IPS-20b (cell line): ENCODE results near the gene COL12A1.
A peak's percentile ranks its signal among the peaks of the same experiment; 100 is the strongest.

Experiments
- H3K27ac ChIP-seq: one replicate; pipeline ENCODE4 v1.5.1; 2013; ENCODE audit warnings: low read length
- H3K27me3 ChIP-seq: 2 replicates; pipeline ENCODE4 v1.6.1; 2013; ENCODE audit warnings: mild to moderate bottlenecking, low read length, inconsistent platforms; ENCODE audit not compliant: insufficient read depth
- H3K36me3 ChIP-seq: 2 replicates; pipeline ENCODE4 v1.6.1; 2013; ENCODE audit warnings: low read depth, mild to moderate bottlenecking, inconsistent platforms, low read length, moderate library complexity; ENCODE audit not compliant: insufficient read depth
- H3K4me1 ChIP-seq: 2 replicates; pipeline ENCODE4 v1.6.1; 2013; ENCODE audit warnings: mild to moderate bottlenecking, control low read depth, inconsistent platforms, low read length, moderate library complexity; ENCODE audit not compliant: insufficient read depth
- H3K4me3 ChIP-seq: 2 replicates; pipeline ENCODE4 v1.5.1; 2013; ENCODE audit warnings: mild to moderate bottlenecking, low read length, inconsistent platforms
- H3K9ac ChIP-seq: 2 replicates; pipeline ENCODE4 v1.6.1; 2013; ENCODE audit warnings: low read depth, mild to moderate bottlenecking, inconsistent platforms, low read length, moderate library complexity
- H3K9me3 ChIP-seq: 2 replicates; pipeline ENCODE4 v1.6.1; 2013; ENCODE audit warnings: mild to moderate bottlenecking, low read depth, low read length, inconsistent platforms; ENCODE audit not compliant: insufficient read depth

COL12A1 gene

DNA sequence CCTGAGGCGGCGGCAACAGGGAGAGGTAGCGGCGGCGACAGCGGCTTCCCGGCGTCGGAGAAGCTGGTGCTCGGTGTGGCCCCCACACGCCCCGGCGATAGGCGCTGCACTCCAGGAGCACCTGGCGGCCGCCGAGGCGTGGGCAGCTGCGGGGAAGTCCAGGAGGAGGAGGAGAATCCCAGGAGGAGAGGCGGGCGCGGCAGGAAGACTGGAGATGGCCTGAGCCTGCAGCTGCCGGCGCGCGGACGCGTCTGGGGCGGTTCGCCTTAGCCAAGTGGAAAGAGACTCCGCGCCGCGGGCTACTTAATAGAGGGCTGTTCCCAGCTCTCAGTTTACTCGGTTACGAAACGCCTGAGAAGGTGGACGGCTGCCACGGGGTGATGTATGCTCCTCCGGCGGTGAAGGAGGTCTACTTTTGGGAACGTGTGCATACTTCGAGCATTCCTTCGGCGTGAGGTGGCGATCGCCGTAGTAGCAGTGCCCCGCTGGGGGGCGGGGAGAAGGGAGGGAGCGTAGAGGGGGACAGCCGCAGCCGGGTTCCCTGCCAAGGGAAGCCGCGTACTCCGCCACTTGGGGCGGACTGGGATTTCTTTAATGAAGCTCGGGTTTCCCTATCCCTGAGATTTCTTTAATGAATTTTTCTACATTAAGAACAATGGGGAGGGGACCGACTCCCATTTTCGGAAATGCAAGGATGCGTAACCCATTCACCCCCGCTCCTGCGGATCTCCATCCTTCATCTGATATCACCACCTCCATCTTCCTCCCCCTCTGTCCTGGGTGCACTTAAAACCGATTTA lies at the start of gene COL12A1:
Gene COL12A1, minus strand, starts transcription at position 278 of the 800 bp plus-strand sequence. CDS start 3,261 bp downstream, outside the sequence.
- peak within 1 kb of the TSS; percentile 60; the same call in 1 of the 2 replicates for H3K9ac ChIP-seq
- H3K4me3 ChIP-seq: peak within 1 kb of the TSS; percentile 83
- H3K9me3 ChIP-seq: no peaks in the 10 kb centered on the region
- H3K36me3 ChIP-seq: no peaks in the 10 kb centered on the region
- H3K27me3 ChIP-seq: peaks cover 90% of the 10 kb centered on the region
- no peak within 1 kb of the TSS for H3K27ac ChIP-seq
- H3K4me1 ChIP-seq: peaks cover 8% of the 10 kb centered on the region; the same call in 1 of the 2 replicates

DNA sequence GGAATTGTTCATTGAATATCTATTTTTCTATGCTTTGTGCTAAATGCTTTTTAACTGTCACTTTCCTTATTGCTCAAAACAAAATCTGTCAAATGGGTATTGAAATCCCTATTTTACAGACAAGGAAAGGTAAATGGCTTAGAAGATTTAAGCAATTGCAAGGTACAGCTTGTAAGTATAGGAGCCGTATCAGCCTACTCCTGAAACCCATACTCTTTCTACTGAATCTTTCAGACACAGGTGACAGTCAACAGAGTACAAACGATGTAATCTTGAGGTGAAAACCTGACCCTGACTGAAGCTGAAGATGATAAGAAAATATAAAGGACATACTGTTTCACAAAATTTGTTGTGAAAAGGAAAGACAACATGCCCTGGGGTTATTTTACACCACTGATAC lies 44.7 kb upstream of the COL12A1 start:
- peaks cover 27% of the 10 kb centered on the region for H3K4me1 ChIP-seq
- peak overlapping the region; percentile 37; the same call in 1 of the 2 replicates for H3K4me3 ChIP-seq
- peaks cover 13% of the 10 kb centered on the region; the same call in 1 of the 2 replicates for H3K36me3 ChIP-seq
- H3K27me3 ChIP-seq: 0 out of 2 replicates have a peak, but pooled peaks cover 12% of the 10 kb centered on the region
- no peaks in the 10 kb centered on the region for H3K9me3 ChIP-seq
- H3K9ac ChIP-seq: peak overlapping the region; percentile 43; the same call in 1 of the 2 replicates
- no peak overlapping the region for H3K27ac ChIP-seq

DNA sequence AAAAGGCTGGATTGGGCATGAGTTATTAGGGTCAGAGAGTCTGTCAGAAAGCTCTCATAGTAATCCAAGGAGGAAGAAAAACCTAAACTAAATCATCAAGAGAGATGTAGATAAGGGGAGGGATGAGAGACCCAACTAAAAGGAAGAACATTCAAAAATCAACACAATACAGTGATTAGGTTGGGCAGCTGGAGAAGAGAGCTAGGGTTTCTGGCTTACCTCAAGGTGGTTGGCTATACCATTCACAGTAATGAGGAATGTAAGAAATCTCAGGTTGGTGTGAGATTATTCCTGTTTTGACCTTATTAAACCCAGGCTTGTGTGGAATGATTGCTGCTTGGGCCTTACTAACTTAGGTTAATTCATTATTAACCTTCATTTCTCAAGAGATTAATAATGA lies 44.0 kb upstream of the COL12A1 start:
- H3K4me1 ChIP-seq: peaks cover 27% of the 10 kb centered on the region
- peak overlapping the region; percentile 43; the same call in 1 of the 2 replicates for H3K9ac ChIP-seq
- H3K9me3 ChIP-seq: no peaks in the 10 kb centered on the region
- H3K27ac ChIP-seq: peak overlapping the region; percentile 53
- H3K4me3 ChIP-seq: peak overlapping the region; percentile 37; the same call in 1 of the 2 replicates
- peaks cover 6% of the 10 kb centered on the region; the same call in 1 of the 2 replicates for H3K36me3 ChIP-seq
- H3K27me3 ChIP-seq: 0 out of 2 replicates have a peak, but pooled peaks cover 12% of the 10 kb centered on the region

DNA sequence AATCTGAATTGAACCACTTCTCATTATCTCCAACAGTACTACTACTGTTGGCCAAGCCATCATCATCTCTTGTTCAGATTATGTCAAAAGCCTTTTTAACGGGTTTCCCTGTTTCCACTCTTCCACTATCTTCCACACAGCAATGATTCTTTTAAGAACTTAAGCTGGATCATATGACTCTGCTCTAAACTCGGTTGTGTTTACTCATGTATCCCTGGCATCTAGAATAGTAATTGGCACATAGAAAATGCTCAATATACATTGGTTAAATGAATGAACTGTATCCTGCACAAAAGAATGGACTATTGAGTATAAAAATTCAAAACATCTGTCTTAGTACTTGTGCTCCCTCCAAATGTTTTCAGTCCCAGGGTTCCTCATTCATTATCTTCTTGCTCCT lies 40.5 kb upstream of the COL12A1 start:
- no peak overlapping the region for H3K4me3 ChIP-seq
- peaks cover 2% of the 10 kb centered on the region; the same call in 1 of the 2 replicates for H3K36me3 ChIP-seq
- 0 out of 2 replicates have a peak, but pooled peaks cover 12% of the 10 kb centered on the region for H3K27me3 ChIP-seq
- no peak overlapping the region for H3K9ac ChIP-seq
- H3K4me1 ChIP-seq: peaks cover 20% of the 10 kb centered on the region
- H3K9me3 ChIP-seq: no peaks in the 10 kb centered on the region
- H3K27ac ChIP-seq: no peak overlapping the region

DNA sequence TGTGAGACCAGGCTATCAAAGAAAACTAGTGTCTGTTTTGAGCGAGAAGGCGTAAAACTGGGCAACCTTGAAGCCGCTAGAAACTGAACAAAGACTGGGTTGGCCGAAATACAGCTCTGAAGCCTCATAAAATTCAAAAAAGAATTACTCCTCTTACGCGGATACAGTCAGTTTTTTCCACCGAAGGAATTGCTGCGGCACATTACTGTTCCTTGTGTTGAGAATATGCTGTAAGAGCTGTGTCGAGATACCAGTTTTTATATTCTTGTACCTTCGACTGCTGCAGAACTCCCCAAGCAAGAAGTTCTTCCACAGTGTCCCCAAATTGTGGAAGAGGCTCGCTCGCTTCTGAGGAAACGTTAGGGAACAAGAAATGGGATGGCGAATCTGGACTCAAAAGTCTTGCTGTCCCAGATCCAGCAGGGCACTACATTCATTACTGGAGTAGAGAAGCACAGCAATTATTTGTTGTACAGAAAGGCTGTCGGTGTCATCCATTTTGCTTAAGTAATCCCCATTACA lies 38.3 kb upstream of the COL12A1 start:
- Histone ChIP-seq H3K36me3 (peaks cover 25% of the 10 kb centered on the region), H3K4me1 (peaks cover under 1% of the 10 kb centered on the region; the same call in 1 of the 2 replicates), H3K27ac (peak overlapping the region; percentile 33), H3K9me3 (no peaks in the 10 kb centered on the region), H3K27me3 (0 out of 2 replicates have a peak, but pooled peaks cover 12% of the 10 kb centered on the region), H3K4me3 (peak overlapping the region; percentile 95), H3K9ac (peak overlapping the region; percentile 95)

DNA sequence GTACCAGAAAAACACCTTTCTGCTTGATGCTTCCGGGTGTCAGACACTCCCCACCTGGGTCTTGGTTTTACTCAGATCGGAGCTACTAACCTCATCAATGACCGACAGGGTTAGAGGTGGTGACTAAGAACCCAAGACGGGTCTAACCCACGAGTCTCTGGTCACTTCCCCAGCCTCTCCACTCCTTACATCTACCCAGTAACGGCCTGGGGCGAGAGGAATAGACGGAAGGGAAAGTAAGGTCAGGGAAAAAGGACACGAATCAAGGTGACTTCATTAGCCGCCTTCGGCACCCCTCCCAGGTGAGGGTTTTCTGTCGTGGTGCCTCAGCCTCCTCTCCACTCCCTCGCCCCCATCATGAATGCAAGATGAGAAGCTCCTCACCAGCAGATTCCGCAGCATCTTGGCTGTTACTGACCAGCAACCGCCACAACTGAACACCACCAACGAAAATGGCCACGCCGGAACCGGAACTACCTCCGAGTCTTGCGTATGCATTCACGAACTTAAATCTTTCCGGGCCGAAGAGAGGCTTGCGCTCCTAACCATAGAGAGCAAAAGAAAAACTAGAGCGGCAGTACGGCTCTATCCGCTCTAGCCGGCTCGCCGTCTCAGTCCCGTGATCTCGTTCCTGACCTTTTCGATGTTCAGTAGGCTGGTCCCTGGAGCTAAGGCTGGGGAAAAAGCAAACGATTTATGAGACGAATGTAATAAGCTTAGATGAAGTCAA lies 37.6 kb upstream of the COL12A1 start, which contains the start of gene COX7A2:
Gene COX7A2, minus strand, starts transcription at position 469 of the 730 bp plus-strand sequence. Its CDS starts 67 bp downstream, at position 402.
- Histone ChIP-seq H3K36me3 (peaks cover 31% of the 10 kb centered on the region), H3K4me1 (no peaks in the 10 kb centered on the region), H3K9ac (peak within 1 kb of the TSS; percentile 95), H3K9me3 (no peaks in the 10 kb centered on the region), H3K27ac (peak within 1 kb of the TSS; percentile 50), H3K4me3 (peak within 1 kb of the TSS; percentile 95), H3K27me3 (0 out of 2 replicates have a peak, but pooled peaks cover 12% of the 10 kb centered on the region)

DNA sequence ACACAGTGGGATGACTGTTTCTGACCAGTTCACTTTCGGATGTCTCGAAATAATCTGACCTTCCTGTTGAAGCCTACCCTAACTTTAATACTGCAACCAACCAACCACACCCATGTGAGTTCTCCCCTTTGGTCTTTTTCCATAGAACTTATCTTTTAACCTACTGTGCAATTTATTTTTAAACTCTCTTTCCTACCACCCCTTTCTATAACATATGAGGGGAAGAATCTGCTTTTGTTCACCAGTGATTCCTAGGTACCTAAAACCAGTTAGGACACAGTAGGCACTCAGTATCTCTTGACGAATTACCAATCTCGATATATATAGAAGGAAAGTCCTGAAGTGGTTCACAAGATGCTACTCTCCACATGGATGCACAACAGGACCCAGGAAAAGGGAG lies 30.8 kb upstream of the COL12A1 start:
- Histone ChIP-seq H3K4me1 (peaks cover 18% of the 10 kb centered on the region; the same call in 1 of the 2 replicates), H3K36me3 (peaks cover 50% of the 10 kb centered on the region), H3K27ac (no peak overlapping the region), H3K9me3 (no peaks in the 10 kb centered on the region), H3K27me3 (no peaks in the 10 kb centered on the region), H3K9ac (no peak overlapping the region), H3K4me3 (no peak overlapping the region)

DNA sequence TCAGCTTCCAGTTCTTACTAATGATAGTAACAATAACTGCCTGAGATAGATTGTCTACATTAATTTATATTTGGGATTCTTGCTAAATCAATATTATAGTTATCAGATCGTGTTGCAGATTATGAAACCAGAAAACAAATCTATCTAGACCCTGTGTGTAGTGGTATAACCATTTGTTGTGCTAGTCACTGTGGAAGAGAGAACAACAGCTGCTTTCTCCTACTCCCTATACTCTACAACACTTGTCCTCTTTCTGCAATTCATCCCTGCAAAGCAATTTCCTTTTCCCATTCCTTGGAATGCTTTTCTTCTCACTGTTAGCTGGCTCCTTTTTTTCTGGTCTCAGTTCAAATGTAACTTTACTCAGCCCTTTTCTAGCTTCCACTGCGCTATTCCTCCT lies 29.4 kb upstream of the COL12A1 start:
- H3K27ac ChIP-seq: no peak overlapping the region
- H3K9ac ChIP-seq: no peak overlapping the region
- H3K4me3 ChIP-seq: no peak overlapping the region
- peaks cover 18% of the 10 kb centered on the region; the same call in 1 of the 2 replicates for H3K4me1 ChIP-seq
- H3K9me3 ChIP-seq: no peaks in the 10 kb centered on the region
- no peaks in the 10 kb centered on the region for H3K27me3 ChIP-seq
- H3K36me3 ChIP-seq: peaks cover 37% of the 10 kb centered on the region

DNA sequence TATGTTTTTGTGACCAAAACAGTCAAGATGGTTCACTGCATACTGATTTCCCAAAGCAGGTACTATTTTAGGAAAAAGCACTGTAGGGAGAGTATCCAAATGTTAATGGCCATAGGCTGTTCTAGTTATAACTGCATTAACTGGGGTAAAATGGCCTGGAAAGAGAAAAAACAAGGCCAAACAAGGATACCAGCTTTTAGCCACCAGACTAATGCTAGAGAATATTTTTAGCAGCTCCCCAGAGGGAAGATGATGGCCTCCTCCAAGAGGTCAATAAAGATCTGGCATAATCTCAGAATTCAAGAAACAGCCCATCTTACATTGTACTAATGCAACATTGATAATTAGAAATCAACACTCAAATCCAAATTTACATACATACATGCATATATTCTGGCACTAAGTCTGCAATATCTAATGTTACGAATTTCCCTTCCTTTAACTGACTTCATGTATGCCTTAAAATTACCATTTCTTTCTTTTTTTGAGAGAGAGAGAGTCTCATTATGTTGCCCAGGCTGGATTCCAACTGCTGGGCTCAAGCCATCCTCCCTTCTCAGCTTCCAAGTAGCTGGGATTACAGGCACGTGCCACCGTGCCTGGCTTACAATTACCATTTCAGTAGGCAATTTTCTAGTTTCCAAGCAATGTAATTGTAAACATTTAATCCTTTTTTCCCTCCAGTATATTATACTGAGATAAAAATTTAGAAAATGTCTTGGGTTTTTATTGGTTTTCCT lies 28.4 kb upstream of the COL12A1 start:
- no peak overlapping the region for H3K9ac ChIP-seq
- H3K9me3 ChIP-seq: no peaks in the 10 kb centered on the region

DNA sequence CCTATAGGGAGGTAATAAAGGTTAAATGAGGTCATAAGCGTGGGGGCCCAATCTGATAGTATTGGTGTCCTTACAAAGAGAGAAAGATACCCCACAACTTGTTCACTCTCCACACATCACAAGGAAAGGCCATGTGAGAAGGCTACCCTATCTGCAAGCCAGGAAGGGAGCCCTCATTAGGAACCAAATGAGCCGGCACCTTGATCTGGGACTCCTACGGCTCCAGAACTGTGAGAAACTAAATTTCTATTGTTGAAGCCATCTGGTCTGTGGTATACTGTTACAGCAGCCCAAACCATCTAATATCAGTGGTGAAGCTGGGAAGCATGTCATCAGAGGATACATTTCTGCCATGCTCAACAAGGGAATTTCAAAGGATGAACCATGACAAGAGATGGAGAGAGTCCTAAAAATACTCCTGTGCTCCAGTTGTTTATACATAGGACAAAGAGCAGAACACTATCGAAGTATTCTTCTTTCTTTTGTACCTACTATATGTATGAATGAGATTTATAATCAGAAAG lies 27.3 kb upstream of the COL12A1 start:
- peaks cover 18% of the 10 kb centered on the region for H3K36me3 ChIP-seq
- no peak overlapping the region for H3K27ac ChIP-seq
- H3K9me3 ChIP-seq: no peaks in the 10 kb centered on the region

More for the DNA sequence above, 28.4 kb upstream of the COL12A1 start:
- Histone ChIP-seq H3K4me1 (peaks cover 18% of the 10 kb centered on the region; the same call in 1 of the 2 replicates), H3K27ac (no peak overlapping the region), H3K4me3 (no peak overlapping the region), H3K36me3 (peaks cover 27% of the 10 kb centered on the region), H3K27me3 (no peaks in the 10 kb centered on the region)

More for the DNA sequence above, 27.3 kb upstream of the COL12A1 start:
- Histone ChIP-seq H3K27me3 (no peaks in the 10 kb centered on the region), H3K4me1 (peaks cover 18% of the 10 kb centered on the region; the same call in 1 of the 2 replicates), H3K4me3 (no peak overlapping the region), H3K9ac (no peak overlapping the region)
